HCT116 (cell line): ENCODE data around the gene LSAMP. TPM values are rescaled to one million over a fixed set of nuclear protein-coding genes. Genes with fewer than 3 reads are reported as not detected.
A peak's percentile ranks its signal among the peaks of the same experiment; 100 is the strongest.

Source experiments
- ATAC-seq: fragments of 200-7000 bp; cut with Tn5 transposase; 2 replicates; pipeline ENCODE4 v1.9.1; 2020; ENCODE audit warnings: mild to moderate bottlenecking, moderate library complexity
- BruUV-seq: library from RNA; stranded (reverse); fragments of 400-500 nt; replicated peaks from 2 replicates; lab custom pipeline; 2021; lab: Mats Ljungman, UMichigan
- CTCF ChIA-PET: fragments of 300-600 bp; sonication (Branson Sonifier 250); formaldehyde crosslinking; loops from one replicate; lab custom pipeline; 2021; ENCODE audit warnings: antibody characterized with exemption; lab: Charles Lee
- POLR2A ChIA-PET: fragments of 300-600, 350-600 bp; sonication (Branson Sonifier 250); formaldehyde crosslinking; loops from one replicate; lab custom pipeline; 2021; ENCODE audit warnings: antibody characterized with exemption; lab: Charles Lee
- RAD21 ChIA-PET, 2 experiments: fragments of 300-600 bp; sonication (Branson Sonifier 250); formaldehyde crosslinking; loops; one replicate each; lab custom pipeline; 2023; ENCODE audit warnings: low total read pairs in 2 of 2; ENCODE audit not compliant: uncharacterized antibody in 2 of 2, unreplicated experiment in 2 of 2, low non-redundant PET in 1 of 2; lab: Charles Lee
- DNase-seq: peaks from one replicate; pipeline ENCODE4 v3.0.0-alpha.2; 2010; ENCODE audit warnings: low read depth, low spot score
- H2AFZ ChIP-seq: fragments of 200-600 bp; shearing (Covaris generic), sonication (generic); 2 replicates; pipeline ENCODE4 v1.6.1; 2017; ENCODE audit warnings: low read depth, mixed run types, mixed read lengths, antibody characterized with exemption, low read length; ENCODE audit not compliant: poor library complexity, severe bottlenecking
- H3K27ac ChIP-seq: 2 replicates; pipeline ENCODE4 v1.5.1; 2012; ENCODE audit warnings: low read depth, low read length
- H3K27me3 ChIP-seq: fragments of 200-600 bp; sonication (generic); 2 replicates; pipeline ENCODE4 v1.6.1; 2016; ENCODE audit warnings: mixed run types, low read length, mixed read lengths; ENCODE audit not compliant: insufficient read depth
- H3K36me3 ChIP-seq, 2 experiments: fragments of 200-500 bp in 1 of 2; fragments of 200-600 bp in 1 of 2; sonication (Bioruptor generic) in 1 of 2; sonication (generic) in 1 of 2; 2 replicates each; pipeline versions ENCODE4 v1.5.1 to v1.6.1; 2014 to 2016; ENCODE audit warnings: low read length in 2 of 2, inconsistent platforms in 1 of 2, mixed read lengths in 1 of 2, mixed run types in 1 of 2; ENCODE audit not compliant: insufficient read depth in 2 of 2, control insufficient read depth in 1 of 2
- H3K4me1 ChIP-seq, 2 experiments: fragments of 200-600 bp in 1 of 2; sonication (generic) in 1 of 2; 2 replicates each; pipeline versions ENCODE4 v1.5.1 to v1.6.1; 2012 to 2017; ENCODE audit warnings: low read length in 2 of 2, inconsistent platforms in 1 of 2, mild to moderate bottlenecking in 1 of 2, mixed read lengths in 1 of 2, mixed run types in 1 of 2, moderate library complexity in 1 of 2; ENCODE audit not compliant: insufficient read depth in 2 of 2, control insufficient read depth in 1 of 2
- H3K4me2 ChIP-seq: fragments of 200-600 bp; sonication (generic); 2 replicates; pipeline ENCODE4 v1.6.1; 2017; ENCODE audit warnings: mixed run types, low read length, mixed read lengths
- H3K4me3 ChIP-seq, 2 experiments: fragments of 200-600 bp in 1 of 2; sonication (generic) in 1 of 2; replicated peaks in 1 of 2; 2 replicates each; pipeline ENCODE4 v1.5.1; 2011 to 2016; ENCODE audit warnings: low read length in 2 of 2, control low read depth in 1 of 2, low read depth in 1 of 2, mild to moderate bottlenecking in 1 of 2, mixed read lengths in 1 of 2, mixed run types in 1 of 2
- H3K79me2 ChIP-seq: fragments of 200-600 bp; sonication (generic); 2 replicates; pipeline ENCODE4 v1.6.1; 2017; ENCODE audit warnings: mild to moderate bottlenecking, mixed run types, low read length, moderate library complexity, mixed read lengths; ENCODE audit not compliant: insufficient read depth
- H3K9ac ChIP-seq: fragments of 200-600 bp; sonication (generic); 2 replicates; pipeline ENCODE4 v1.6.1; 2016; ENCODE audit warnings: low read length, mixed read lengths
- H3K9me2 ChIP-seq: fragments of 200-600 bp; sonication (generic), shearing (Covaris generic); 2 replicates; pipeline ENCODE4 v1.6.1; 2017; ENCODE audit warnings: mixed run types, mild to moderate bottlenecking, moderate library complexity; ENCODE audit not compliant: insufficient read depth
- H3K9me3 ChIP-seq, 2 experiments: fragments of 200-500 bp in 1 of 2; fragments of 200-600 bp in 1 of 2; sonication (Bioruptor generic) in 1 of 2; sonication (generic) in 1 of 2; 2 replicates each; pipeline ENCODE4 v1.6.1; 2014 to 2017; ENCODE audit warnings: low read length in 2 of 2, mixed read lengths in 2 of 2, inconsistent platforms in 1 of 2, low read depth in 1 of 2, mild to moderate bottlenecking in 1 of 2, mixed run types in 1 of 2, moderate library complexity in 1 of 2; ENCODE audit not compliant: control insufficient read depth in 1 of 2, insufficient read depth in 1 of 2
- H4K20me1 ChIP-seq: fragments of 200-600 bp; sonication (generic), shearing (Covaris generic); 2 replicates; pipeline ENCODE4 v1.6.1; 2017; ENCODE audit warnings: mixed run types, mild to moderate bottlenecking, moderate library complexity; ENCODE audit not compliant: insufficient read depth
- CBX3 ChIP-seq: IDR thresholded peaks from 2 replicates; pipeline ENCODE4 v1.6.1; 2012; ENCODE audit warnings: low read depth
- CEBPB ChIP-seq: IDR thresholded peaks from 2 replicates; pipeline ENCODE4 v1.6.1; 2012; ENCODE audit warnings: low read depth
- EGR1 ChIP-seq: IDR thresholded peaks from 2 replicates; pipeline ENCODE4 v1.6.1; 2012; ENCODE audit warnings: low read depth
- ELF1 ChIP-seq: IDR thresholded peaks from 2 replicates; pipeline ENCODE4 v1.6.1; 2012; ENCODE audit warnings: low read depth, borderline replicate concordance
- EZH2 ChIP-seq: fragments of 200-600 bp; sonication (generic); IDR thresholded peaks from 2 replicates; pipeline ENCODE4 v1.6.1; 2017; ENCODE audit warnings: antibody characterized with exemption, mixed run types
- FOSL1 ChIP-seq: IDR thresholded peaks from 2 replicates; pipeline ENCODE4 v1.6.1; 2012; ENCODE audit warnings: low read depth
- JUND ChIP-seq: IDR thresholded peaks from 2 replicates; pipeline ENCODE4 v1.6.1; 2012
- POLR2A ChIP-seq: IDR thresholded peaks from 2 replicates; pipeline ENCODE4 v1.7.0; 2011; ENCODE audit warnings: borderline replicate concordance; ENCODE audit not compliant: insufficient read depth, insufficient read length; ENCODE audit errors: extremely low read depth
- POLR2AphosphoS5 ChIP-seq: IDR thresholded peaks from 2 replicates; pipeline ENCODE4 v1.6.1; 2011; ENCODE audit warnings: mild to moderate bottlenecking, low read depth, low read length, moderate library complexity
- RAD21 ChIP-seq: IDR thresholded peaks from 2 replicates; pipeline ENCODE4 v1.6.1; 2012; ENCODE audit warnings: low read depth, mild to moderate bottlenecking
- SIN3A ChIP-seq: IDR thresholded peaks from 2 replicates; pipeline ENCODE4 v1.6.1; 2012; ENCODE audit warnings: low read depth
- SP1 ChIP-seq: IDR thresholded peaks from 2 replicates; pipeline ENCODE4 v1.6.1; 2012; ENCODE audit warnings: low read depth
- YY1 ChIP-seq: IDR thresholded peaks from 2 replicates; pipeline ENCODE4 v1.6.1; 2011; ENCODE audit warnings: low read length, low read depth, moderate library complexity, mild to moderate bottlenecking; ENCODE audit not compliant: insufficient replicate concordance; ENCODE audit errors: extremely low read depth
- ZFX ChIP-seq: fragments of 450-650 bp; IDR thresholded peaks from 2 replicates; pipeline ENCODE4 v1.6.1; 2017
- ZNF274 ChIP-seq: fragments of 200-500 bp; sonication (Bioruptor generic); IDR thresholded peaks from 2 replicates; pipeline ENCODE4 v1.6.1; 2014; ENCODE audit warnings: mild to moderate bottlenecking, low read depth, low read length, inconsistent platforms
- intact Hi-C: fragments of 100-400 bp; cut with micrococcal nuclease; formaldehyde crosslinking; loops from 2 replicates; pipeline ENCODE4 v1.10.0; 2022
- total RNA-seq: library from RNA; stranded (reverse); gene quantifications from one replicate; pipeline ENCODE4 v1.2.1, GENCODE V29; 2021; ENCODE audit not compliant: unreplicated experiment
- TF ChIP-seq, protein P1 (sequence below): IDR thresholded peaks from 2 replicates; pipeline ENCODE4 v1.6.1; 2012
- TF ChIP-seq, protein P2 (sequence below), 3 experiments: fragments of 200-600 bp in 1 of 3; sonication (generic) in 1 of 3; IDR thresholded peaks in 2 of 3; conservative IDR thresholded peaks in 1 of 3; 2 replicates each; pipeline ENCODE4 v1.5.1; 2012 to 2017; ENCODE audit warnings: low read depth in 2 of 3, low read length in 2 of 3, antibody characterized with exemption in 1 of 3, borderline replicate concordance in 1 of 3, control low read depth in 1 of 3, mild to moderate bottlenecking in 1 of 3, mixed read lengths in 1 of 3, mixed run types in 1 of 3, moderate library complexity in 1 of 3; ENCODE audit not compliant: insufficient read depth in 1 of 3
- TF ChIP-seq, protein P3 (sequence below): IDR thresholded peaks from 2 replicates; pipeline ENCODE4 v1.6.1; 2012; ENCODE audit warnings: low read depth
- TF ChIP-seq, protein P4 (sequence below): IDR thresholded peaks from 2 replicates; pipeline ENCODE4 v1.6.1; 2011; ENCODE audit warnings: mild to moderate bottlenecking, low read length, moderate library complexity; ENCODE audit not compliant: insufficient replicate concordance; ENCODE audit errors: extremely low read depth
- TF ChIP-seq, protein P5 (sequence below): IDR thresholded peaks from 2 replicates; pipeline ENCODE4 v1.6.1; 2012

LSAMP gene
- total RNA-seq, 1 experiment from 2014 or later, result 0.25 TPM

DNA sequence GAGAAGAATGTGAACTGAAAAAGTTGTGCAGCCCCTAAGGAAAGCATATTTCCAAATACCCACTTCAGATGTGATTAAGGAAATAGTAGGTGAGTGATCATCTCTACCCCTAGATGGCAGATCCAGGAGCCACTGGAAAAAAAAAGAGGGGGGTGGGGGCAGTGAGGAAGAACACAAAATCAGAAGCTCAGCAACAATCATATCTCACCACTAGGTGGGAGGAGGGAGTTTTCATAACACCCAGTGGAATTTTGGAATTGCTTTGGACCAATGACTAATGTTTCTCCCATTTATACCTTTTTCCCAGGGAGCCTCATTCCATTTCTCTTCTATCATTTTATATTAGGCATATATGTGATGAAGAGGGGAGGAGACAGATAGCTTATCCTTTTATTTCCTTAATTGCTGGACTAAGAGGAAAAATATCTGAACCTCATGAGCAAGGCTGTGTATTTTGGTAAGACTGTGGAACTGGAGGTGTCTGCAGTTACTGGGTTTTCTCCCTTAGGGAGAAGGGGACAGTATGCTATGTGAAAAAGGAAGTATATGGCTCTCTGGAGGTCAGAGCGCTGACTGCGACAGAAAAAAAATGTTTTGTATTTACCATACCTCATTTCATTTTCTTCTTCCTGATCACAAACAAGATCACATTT lies 458.6 kb downstream of the LSAMP start:
- Histone ChIP-seq H3K9ac (no peak overlapping the region), H3K4me2 (no peak overlapping the region), H3K9me3 (no peaks in the 10 kb centered on the region; a peak in 1 of 4 replicates), H3K4me3 (no peak overlapping the region), H3K36me3 (no peaks in the 10 kb centered on the region), H2AFZ (no peak overlapping the region), H3K79me2 (no peaks in the 10 kb centered on the region), H3K9me2 (no peaks in the 10 kb centered on the region), H3K4me1 (no peaks in the 10 kb centered on the region), H3K27ac (no peak overlapping the region), H3K27me3 (peaks cover 5% of the 10 kb centered on the region; the same call in 1 of the 2 replicates), H4K20me1 (no peaks in the 10 kb centered on the region)
- ChIA-PET CTCF (interaction anchor here (0.6 to 1.0 kb wide), 3 partner anchors 8 to 21 kb away, joined by 3 to 6 read pairs (median 5); no protein-coding TSS in a partner anchor), RAD21 (no interaction called here), POLR2A (no interaction called here)
- ATAC-seq (peak; percentile 86), DNase-seq (peak; percentile 62)
- BruUV-seq, result no TSS peak
- intact Hi-C loops, result loop anchor here (10.0 kb wide), 1 partner anchor 768 kb away; no protein-coding TSS in a partner anchor
- TF ChIP-seq, protein P1, sequence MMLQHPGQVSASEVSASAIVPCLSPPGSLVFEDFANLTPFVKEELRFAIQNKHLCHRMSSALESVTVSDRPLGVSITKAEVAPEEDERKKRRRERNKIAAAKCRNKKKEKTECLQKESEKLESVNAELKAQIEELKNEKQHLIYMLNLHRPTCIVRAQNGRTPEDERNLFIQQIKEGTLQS, result no peak
- TF ChIP-seq EGR1, result no peak
- TF ChIP-seq ZNF274, result no peak
- TF ChIP-seq, protein P2, sequence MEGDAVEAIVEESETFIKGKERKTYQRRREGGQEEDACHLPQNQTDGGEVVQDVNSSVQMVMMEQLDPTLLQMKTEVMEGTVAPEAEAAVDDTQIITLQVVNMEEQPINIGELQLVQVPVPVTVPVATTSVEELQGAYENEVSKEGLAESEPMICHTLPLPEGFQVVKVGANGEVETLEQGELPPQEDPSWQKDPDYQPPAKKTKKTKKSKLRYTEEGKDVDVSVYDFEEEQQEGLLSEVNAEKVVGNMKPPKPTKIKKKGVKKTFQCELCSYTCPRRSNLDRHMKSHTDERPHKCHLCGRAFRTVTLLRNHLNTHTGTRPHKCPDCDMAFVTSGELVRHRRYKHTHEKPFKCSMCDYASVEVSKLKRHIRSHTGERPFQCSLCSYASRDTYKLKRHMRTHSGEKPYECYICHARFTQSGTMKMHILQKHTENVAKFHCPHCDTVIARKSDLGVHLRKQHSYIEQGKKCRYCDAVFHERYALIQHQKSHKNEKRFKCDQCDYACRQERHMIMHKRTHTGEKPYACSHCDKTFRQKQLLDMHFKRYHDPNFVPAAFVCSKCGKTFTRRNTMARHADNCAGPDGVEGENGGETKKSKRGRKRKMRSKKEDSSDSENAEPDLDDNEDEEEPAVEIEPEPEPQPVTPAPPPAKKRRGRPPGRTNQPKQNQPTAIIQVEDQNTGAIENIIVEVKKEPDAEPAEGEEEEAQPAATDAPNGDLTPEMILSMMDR (IDR thresholded peaks at IDR 0.05 in 2 of 3, conservative IDR thresholded peaks at IDR 0.05 in 1 of 3; ENCODE audit: borderline replicate concordance in 1 of 3, insufficient read depth in 1 of 3, low read depth in 2 of 3, low read length in 2 of 3), result peak; percentile 67 to 73 (median 72)
- no peak for TF ChIP-seq POLR2A
- TF ChIP-seq FOSL1, result no peak
- no peak for TF ChIP-seq CEBPB
- TF ChIP-seq, protein P3, sequence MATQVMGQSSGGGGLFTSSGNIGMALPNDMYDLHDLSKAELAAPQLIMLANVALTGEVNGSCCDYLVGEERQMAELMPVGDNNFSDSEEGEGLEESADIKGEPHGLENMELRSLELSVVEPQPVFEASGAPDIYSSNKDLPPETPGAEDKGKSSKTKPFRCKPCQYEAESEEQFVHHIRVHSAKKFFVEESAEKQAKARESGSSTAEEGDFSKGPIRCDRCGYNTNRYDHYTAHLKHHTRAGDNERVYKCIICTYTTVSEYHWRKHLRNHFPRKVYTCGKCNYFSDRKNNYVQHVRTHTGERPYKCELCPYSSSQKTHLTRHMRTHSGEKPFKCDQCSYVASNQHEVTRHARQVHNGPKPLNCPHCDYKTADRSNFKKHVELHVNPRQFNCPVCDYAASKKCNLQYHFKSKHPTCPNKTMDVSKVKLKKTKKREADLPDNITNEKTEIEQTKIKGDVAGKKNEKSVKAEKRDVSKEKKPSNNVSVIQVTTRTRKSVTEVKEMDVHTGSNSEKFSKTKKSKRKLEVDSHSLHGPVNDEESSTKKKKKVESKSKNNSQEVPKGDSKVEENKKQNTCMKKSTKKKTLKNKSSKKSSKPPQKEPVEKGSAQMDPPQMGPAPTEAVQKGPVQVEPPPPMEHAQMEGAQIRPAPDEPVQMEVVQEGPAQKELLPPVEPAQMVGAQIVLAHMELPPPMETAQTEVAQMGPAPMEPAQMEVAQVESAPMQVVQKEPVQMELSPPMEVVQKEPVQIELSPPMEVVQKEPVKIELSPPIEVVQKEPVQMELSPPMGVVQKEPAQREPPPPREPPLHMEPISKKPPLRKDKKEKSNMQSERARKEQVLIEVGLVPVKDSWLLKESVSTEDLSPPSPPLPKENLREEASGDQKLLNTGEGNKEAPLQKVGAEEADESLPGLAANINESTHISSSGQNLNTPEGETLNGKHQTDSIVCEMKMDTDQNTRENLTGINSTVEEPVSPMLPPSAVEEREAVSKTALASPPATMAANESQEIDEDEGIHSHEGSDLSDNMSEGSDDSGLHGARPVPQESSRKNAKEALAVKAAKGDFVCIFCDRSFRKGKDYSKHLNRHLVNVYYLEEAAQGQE, result no peak
- TF ChIP-seq, protein P4, sequence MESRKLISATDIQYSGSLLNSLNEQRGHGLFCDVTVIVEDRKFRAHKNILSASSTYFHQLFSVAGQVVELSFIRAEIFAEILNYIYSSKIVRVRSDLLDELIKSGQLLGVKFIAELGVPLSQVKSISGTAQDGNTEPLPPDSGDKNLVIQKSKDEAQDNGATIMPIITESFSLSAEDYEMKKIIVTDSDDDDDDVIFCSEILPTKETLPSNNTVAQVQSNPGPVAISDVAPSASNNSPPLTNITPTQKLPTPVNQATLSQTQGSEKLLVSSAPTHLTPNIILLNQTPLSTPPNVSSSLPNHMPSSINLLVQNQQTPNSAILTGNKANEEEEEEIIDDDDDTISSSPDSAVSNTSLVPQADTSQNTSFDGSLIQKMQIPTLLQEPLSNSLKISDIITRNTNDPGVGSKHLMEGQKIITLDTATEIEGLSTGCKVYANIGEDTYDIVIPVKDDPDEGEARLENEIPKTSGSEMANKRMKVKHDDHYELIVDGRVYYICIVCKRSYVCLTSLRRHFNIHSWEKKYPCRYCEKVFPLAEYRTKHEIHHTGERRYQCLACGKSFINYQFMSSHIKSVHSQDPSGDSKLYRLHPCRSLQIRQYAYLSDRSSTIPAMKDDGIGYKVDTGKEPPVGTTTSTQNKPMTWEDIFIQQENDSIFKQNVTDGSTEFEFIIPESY, result no peak
- TF ChIP-seq CBX3, result peak; percentile 45; the same call in 1 of the 2 replicates
- TF ChIP-seq EZH2, result no peak
- no peak for TF ChIP-seq ZFX
- no peak for TF ChIP-seq POLR2AphosphoS5
- TF ChIP-seq ELF1, result no peak
- no peak for TF ChIP-seq JUND
- TF ChIP-seq RAD21, result peak; percentile 64
- TF ChIP-seq YY1, result no peak
- TF ChIP-seq SP1, result no peak
- TF ChIP-seq, protein P5, sequence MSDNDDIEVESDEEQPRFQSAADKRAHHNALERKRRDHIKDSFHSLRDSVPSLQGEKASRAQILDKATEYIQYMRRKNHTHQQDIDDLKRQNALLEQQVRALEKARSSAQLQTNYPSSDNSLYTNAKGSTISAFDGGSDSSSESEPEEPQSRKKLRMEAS, result no peak
- TF ChIP-seq SIN3A, result no peak
